AG04450 (cell line): ENCODE results near the gene HERC2. TPM values are rescaled to one million over a fixed set of nuclear protein-coding genes. Genes with fewer than 3 reads are reported as not detected.

Experiments used
- CTCF ChIA-PET: fragments of 300-600, 350-600 bp; formaldehyde crosslinking; extraction: SDS; loops from one replicate; lab custom pipeline; 2022; ENCODE audit warnings: antibody characterized with exemption, inconsistent platforms; lab: Charles Lee
- POLR2A ChIA-PET: fragments of 350-600 bp; formaldehyde crosslinking; extraction: SDS; loops from one replicate; lab custom pipeline; 2021; ENCODE audit warnings: antibody characterized with exemption, inconsistent platforms; lab: Yijun Ruan, JAX
- DNase-seq: peaks from one replicate; pipeline ENCODE4 v3.0.0-alpha.2; 2011; ENCODE audit warnings: low read depth, low spot score
- H3K27ac ChIP-seq: one replicate; pipeline ENCODE4 v1.5.1; 2012; ENCODE audit warnings: low read depth, low read length, control low read depth
- H3K27me3 ChIP-seq: one replicate; pipeline ENCODE4 v1.6.0; 2012; ENCODE audit warnings: low read length; ENCODE audit not compliant: control insufficient read depth, insufficient read depth
- H3K4me3 ChIP-seq: 2 replicates; pipeline ENCODE4 v1.5.1; 2011; ENCODE audit warnings: mild to moderate bottlenecking, low read depth, low read length, control low read depth
- H3K9me3 ChIP-seq: 2 replicates; pipeline ENCODE4 v1.5.1; 2012; ENCODE audit warnings: low read length; ENCODE audit not compliant: control insufficient read depth, insufficient read depth
- CTCF ChIP-seq: IDR thresholded peaks from 2 replicates; pipeline ENCODE4 v1.5.1; 2011; ENCODE audit warnings: low read depth, low read length, control low read depth, inconsistent platforms
- polyA plus RNA-seq: library from polyadenylated mRNA; depleted of rRNA; stranded (reverse); fragments of >200 nt; gene quantifications from 2 replicates; pipeline ENCODE4 v1.2.3, GENCODE V29; 2011

HERC2 gene
- polyA plus RNA-seq, 1 experiment: 12.7 TPM

- Histone ChIP-seq H3K27me3 (no peaks in the 10 kb centered on the region), H3K27ac (no peak overlapping the region), H3K4me3 (no peak overlapping the region), H3K9me3 (no peaks in the 10 kb centered on the region; the same call in 1 of the 2 replicates)
- TF ChIP-seq CTCF: no peak
- CTCF ChIA-PET: interaction anchor here (1.3 to 3.8 kb wide), 3 partner anchors 13 to 1219 kb away, joined by 4 to 25 read pairs (median 9); no protein-coding TSS in a partner anchor
- POLR2A ChIA-PET: no interaction called here
- no peak for DNase-seq
Measured at GRCh38 chr15:28109626-28110455, 212.1 kb downstream of the HERC2 start.

- CTCF ChIA-PET: interaction anchor here (0.8 to 3.8 kb wide), 2 partner anchors 18 to 1218 kb away, joined by 3 to 25 read pairs; no protein-coding TSS in a partner anchor
- H3K4me3 ChIP-seq: no peak overlapping the region
- H3K9me3 ChIP-seq: no peaks in the 10 kb centered on the region; the same call in 1 of the 2 replicates
- no peak for TF ChIP-seq CTCF
- POLR2A ChIA-PET: no interaction called here
- no peaks in the 10 kb centered on the region for H3K27me3 ChIP-seq
- H3K27ac ChIP-seq: no peak overlapping the region
- DNase-seq: no peak
Measured at GRCh38 chr15:28107904-28108275, 214.1 kb downstream of the HERC2 start.

GRCh38 chr15:28107111-28107903, 214.7 kb downstream of the HERC2 start:
- Histone ChIP-seq H3K27ac (no peak overlapping the region), H3K4me3 (peak overlapping the region; percentile 63), H3K9me3 (no peaks in the 10 kb centered on the region; the same call in 1 of the 2 replicates), H3K27me3 (peaks cover under 1% of the 10 kb centered on the region)
- no peak for TF ChIP-seq CTCF
- POLR2A ChIA-PET: no interaction called here
- DNase-seq: no peak
- CTCF ChIA-PET: interaction anchor here (3.8 kb wide), 1 partner anchor 18 kb away, joined by 25 read pairs; no protein-coding TSS in a partner anchor

GRCh38 chr15:28106294-28107110, 215.5 kb downstream of the HERC2 start:
- POLR2A ChIA-PET: no interaction called here
- CTCF ChIA-PET: no interaction called here
- Histone ChIP-seq H3K9me3 (peaks cover 2% of the 10 kb centered on the region; the same call in 1 of the 2 replicates), H3K27me3 (peaks cover 7% of the 10 kb centered on the region), H3K27ac (no peak overlapping the region), H3K4me3 (peak overlapping the region; percentile 63)
- DNase-seq: no peak
- TF ChIP-seq CTCF: no peak
